COLO668 (cell line): ENCODE results near the gene FITM2.
A peak's percentile ranks its signal among the peaks of the same experiment; 100 is the strongest.
"Not testable (repeated sequence)": the region's sequence is repeated elsewhere in the genome, so short reads cannot be mapped to it uniquely, and the experiment has no call there.

ENCODE experiments used
- DNase-seq: peaks from one replicate; lab custom pipeline; 2025; ENCODE audit not compliant: unreplicated experiment; lab: John Stamatoyannopoulos, UW

Gene FITM2

GRCh38 chr20:44334306-44334705 is 23.3 kb upstream of the FITM2 start:
- DNase-seq = no peak

GRCh38 chr20:44331201-44331600 is 20.2 kb upstream of the FITM2 start:
- no peak for DNase-seq

GRCh38 chr20:44328428-44328827 is 17.4 kb upstream of the FITM2 start:
- DNase-seq = no peak

- peak; percentile 72 for DNase-seq
Observed at GRCh38 chr20:44327748-44328147, 16.7 kb upstream of the FITM2 start.

GRCh38 chr20:44326391-44327159 is 15.6 kb upstream of the FITM2 start:
- no peak for DNase-seq

GRCh38 chr20:44324343-44324742 is 13.3 kb upstream of the FITM2 start:
- no peak for DNase-seq

- DNase-seq = no peak
Observed at GRCh38 chr20:44319839-44320422, 8.9 kb upstream of the FITM2 start.

GRCh38 chr20:44314870-44315269 is 3.9 kb upstream of the FITM2 start:
- no peak for DNase-seq

- DNase-seq = no peak
Observed at GRCh38 chr20:44309763-44310663, 989 bp downstream of the FITM2 start.

GRCh38 chr20:44306927-44307326 is 4.1 kb downstream of the FITM2 start:
- DNase-seq = no peak

GRCh38 chr20:44304383-44304782 is 6.6 kb downstream of the FITM2 start:
- no peak for DNase-seq

GRCh38 chr20:44302736-44303135 is 8.3 kb downstream of the FITM2 start:
- no peak for DNase-seq

- peak; percentile 34 for DNase-seq
Observed at GRCh38 chr20:44302026-44302669, 8.9 kb downstream of the FITM2 start.

GRCh38 chr20:44301285-44301684 is 9.7 kb downstream of the FITM2 start:
- no peak for DNase-seq

- not testable (repeated sequence) for DNase-seq
Observed at GRCh38 chr20:44299011-44299535, 11.9 kb downstream of the FITM2 start.

GRCh38 chr20:44297721-44298120 is 13.3 kb downstream of the FITM2 start:
- no peak for DNase-seq

- peak; percentile 30 for DNase-seq
Observed at GRCh38 chr20:44296011-44296410, 15.0 kb downstream of the FITM2 start.

GRCh38 chr20:44291754-44292153 is 19.2 kb downstream of the FITM2 start:
- DNase-seq = no peak

GRCh38 chr20:44288252-44288651 is 22.8 kb downstream of the FITM2 start:
- no peak for DNase-seq

- DNase-seq = no peak
Observed at GRCh38 chr20:44287272-44288097, 23.5 kb downstream of the FITM2 start.
